HEK293T (cell line): Measurements from ENCODE around the gene ARMC2.

Experiments
- BHLHE40 ChIP-seq: fragments of 450-650 bp; IDR thresholded peaks from 2 replicates; pipeline ENCODE4 v1.6.1; 2016; ENCODE audit warnings: mild to moderate bottlenecking, moderate library complexity, borderline replicate concordance
- FOXK2 ChIP-seq: fragments of 450-650 bp; IDR thresholded peaks from 2 replicates; pipeline ENCODE4 v1.6.1; 2016; ENCODE audit warnings: mild to moderate bottlenecking
- SUZ12 ChIP-seq: fragments of 450-650 bp; IDR thresholded peaks from 2 replicates; pipeline ENCODE4 v1.6.1; 2016; ENCODE audit warnings: mild to moderate bottlenecking
- ZNF384 ChIP-seq: fragments of 450-650 bp; IDR thresholded peaks from 2 replicates; pipeline ENCODE4 v1.6.1; 2016
- TF ChIP-seq, protein P1 (sequence below): fragments of 450-650 bp; IDR thresholded peaks from 2 replicates; pipeline ENCODE4 v1.6.1; 2016

DNA sequence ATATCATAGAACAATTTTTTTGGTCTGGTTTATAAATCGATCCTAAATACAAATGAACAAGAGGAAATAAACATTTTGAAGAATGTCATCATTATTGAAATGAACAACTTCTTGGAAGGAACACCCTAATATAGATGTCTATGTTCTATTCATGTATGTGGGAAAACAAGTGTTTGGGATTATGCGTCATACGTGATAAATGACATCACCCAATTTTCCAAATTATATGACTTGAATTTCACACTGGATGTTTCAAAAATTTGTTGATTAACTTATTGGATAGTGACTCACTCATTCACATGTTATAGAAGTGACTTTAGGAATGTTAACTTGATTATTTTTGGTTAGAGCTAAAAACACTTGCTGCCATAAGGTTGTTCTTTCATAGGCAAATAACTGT, 18.6 kb downstream of the ARMC2 start:
- TF ChIP-seq FOXK2, result no peak
- TF ChIP-seq BHLHE40, result no peak
- TF ChIP-seq ZNF384, result no peak
- TF ChIP-seq SUZ12, result no peak
- TF ChIP-seq, protein P1, sequence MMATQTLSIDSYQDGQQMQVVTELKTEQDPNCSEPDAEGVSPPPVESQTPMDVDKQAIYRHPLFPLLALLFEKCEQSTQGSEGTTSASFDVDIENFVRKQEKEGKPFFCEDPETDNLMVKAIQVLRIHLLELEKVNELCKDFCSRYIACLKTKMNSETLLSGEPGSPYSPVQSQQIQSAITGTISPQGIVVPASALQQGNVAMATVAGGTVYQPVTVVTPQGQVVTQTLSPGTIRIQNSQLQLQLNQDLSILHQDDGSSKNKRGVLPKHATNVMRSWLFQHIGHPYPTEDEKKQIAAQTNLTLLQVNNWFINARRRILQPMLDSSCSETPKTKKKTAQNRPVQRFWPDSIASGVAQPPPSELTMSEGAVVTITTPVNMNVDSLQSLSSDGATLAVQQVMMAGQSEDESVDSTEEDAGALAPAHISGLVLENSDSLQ, result no peak
